Measurements from ENCODE around the gene GNA15.
A peak's percentile ranks its signal among the peaks of the same experiment; 100 is the strongest.
"Not testable (repeated sequence)": the region's sequence is repeated elsewhere in the genome, so short reads cannot be mapped to it uniquely, and the experiment has no call there.

- not testable (repeated sequence) for TF ChIP-seq CTCF (IDR thresholded peaks at IDR 0.05)
- TF ChIP-seq POLR2A (IDR thresholded peaks at IDR 0.05), result peak in 1 of 2 donors; percentile 68
Measured at GRCh38 chr19:3089299-3089855, 46.5 kb upstream of the GNA15 start.

Measured in Peyer's patch (tissue), 4 donors.